B cell (primary cell): Measurements from ENCODE around the gene ANAPC10.

Experiments
- EZH2 ChIP-seq: IDR thresholded peaks from 2 replicates; pipeline ENCODE4 v1.6.1; 2012; ENCODE audit warnings: borderline replicate concordance, low read depth, mild to moderate bottlenecking, moderate library complexity, low read length; ENCODE audit not compliant: insufficient read depth, poor library complexity, severe bottlenecking
- TF ChIP-seq, protein P1 (sequence below): fragments of 200-600 bp; IDR thresholded peaks from one replicate; pipeline ENCODE4 v1.8.0; 2022; ENCODE audit warnings: antibody characterized with exemption, mild to moderate bottlenecking

- TF ChIP-seq, protein P1, sequence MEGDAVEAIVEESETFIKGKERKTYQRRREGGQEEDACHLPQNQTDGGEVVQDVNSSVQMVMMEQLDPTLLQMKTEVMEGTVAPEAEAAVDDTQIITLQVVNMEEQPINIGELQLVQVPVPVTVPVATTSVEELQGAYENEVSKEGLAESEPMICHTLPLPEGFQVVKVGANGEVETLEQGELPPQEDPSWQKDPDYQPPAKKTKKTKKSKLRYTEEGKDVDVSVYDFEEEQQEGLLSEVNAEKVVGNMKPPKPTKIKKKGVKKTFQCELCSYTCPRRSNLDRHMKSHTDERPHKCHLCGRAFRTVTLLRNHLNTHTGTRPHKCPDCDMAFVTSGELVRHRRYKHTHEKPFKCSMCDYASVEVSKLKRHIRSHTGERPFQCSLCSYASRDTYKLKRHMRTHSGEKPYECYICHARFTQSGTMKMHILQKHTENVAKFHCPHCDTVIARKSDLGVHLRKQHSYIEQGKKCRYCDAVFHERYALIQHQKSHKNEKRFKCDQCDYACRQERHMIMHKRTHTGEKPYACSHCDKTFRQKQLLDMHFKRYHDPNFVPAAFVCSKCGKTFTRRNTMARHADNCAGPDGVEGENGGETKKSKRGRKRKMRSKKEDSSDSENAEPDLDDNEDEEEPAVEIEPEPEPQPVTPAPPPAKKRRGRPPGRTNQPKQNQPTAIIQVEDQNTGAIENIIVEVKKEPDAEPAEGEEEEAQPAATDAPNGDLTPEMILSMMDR: no peak
- TF ChIP-seq EZH2: no peak
These were observed 130.8 kb downstream of the ANAPC10 start for GRCh38 chr4:144967161-144967560.
